Smooth muscle cell (in vitro differentiated cells): ENCODE results near the gene ALAS2. TPM values are rescaled to one million over a fixed set of nuclear protein-coding genes. Genes with fewer than 3 reads are reported as not detected.
"Not testable (repeated sequence)": the region's sequence is repeated elsewhere in the genome, so short reads cannot be mapped to it uniquely, and the experiment has no call there.

Source experiments
- DNase-seq: peaks from one replicate; lab custom pipeline; 2025; ENCODE audit not compliant: unreplicated experiment; lab: John Stamatoyannopoulos, UW
- H2AFZ ChIP-seq: fragments of 200-600 bp; sonication (generic); 2 replicates; pipeline ENCODE4 v1.6.0; 2016; ENCODE audit warnings: antibody characterized with exemption, low read depth, mild to moderate bottlenecking
- H3F3A ChIP-seq: fragments of 200-600 bp; sonication (generic); 2 replicates; pipeline ENCODE4 v1.6.0; 2017; ENCODE audit warnings: antibody characterized with exemption, low read depth
- H3K27ac ChIP-seq: fragments of 200-600 bp; sonication (generic); 2 replicates; pipeline ENCODE4 v1.5.1; 2016; ENCODE audit warnings: low read depth, mild to moderate bottlenecking
- H3K27me3 ChIP-seq: fragments of 200-600 bp; sonication (generic); 2 replicates; pipeline ENCODE4 v1.6.1; 2016; ENCODE audit warnings: low read depth, mild to moderate bottlenecking
- H3K36me3 ChIP-seq: fragments of 200-600 bp; sonication (generic); 2 replicates; pipeline ENCODE4 v1.5.1; 2016; ENCODE audit warnings: low read depth
- H3K4me1 ChIP-seq: fragments of 200-600 bp; sonication (generic); 2 replicates; pipeline ENCODE4 v1.5.1; 2016; ENCODE audit warnings: low read depth
- H3K4me2 ChIP-seq: fragments of 200-600 bp; sonication (generic); 2 replicates; pipeline ENCODE4 v1.6.0; 2016; ENCODE audit warnings: mild to moderate bottlenecking
- H3K4me3 ChIP-seq: fragments of 200-600 bp; sonication (generic); 2 replicates; pipeline ENCODE4 v1.5.1; 2016; ENCODE audit warnings: mild to moderate bottlenecking
- H3K79me2 ChIP-seq: fragments of 200-600 bp; sonication (generic); 2 replicates; pipeline ENCODE4 v1.6.0; 2016; ENCODE audit warnings: low read depth, mild to moderate bottlenecking
- H3K9ac ChIP-seq: fragments of 200-600 bp; sonication (generic); 2 replicates; pipeline ENCODE4 v1.6.0; 2016; ENCODE audit warnings: low read depth
- H3K9me3 ChIP-seq: fragments of 200-600 bp; sonication (generic); replicated peaks from 2 replicates; pipeline ENCODE4 v1.5.1; 2016; ENCODE audit warnings: low read depth
- H4K20me1 ChIP-seq: fragments of 200-600 bp; sonication (generic); 2 replicates; pipeline ENCODE4 v1.6.0; 2016; ENCODE audit warnings: low read depth
- WGBS: methylation state at CpG from one replicate; pipeline ENCODE4 v1.1.7; 2016; ENCODE audit warnings: low lambda C conversion rate; 5-methylcytosine and 5-hydroxymethylcytosine counted together
- polyA plus RNA-seq: library from polyadenylated mRNA; unstranded; fragments of >200 nt; fragmentation: Nextera tagmentation; extraction: Ambion mirVana; gene quantifications from 2 replicates; pipeline ENCODE4 v1.2.1, GENCODE V29; 2016
- total RNA-seq: library from RNA; depleted of rRNA; stranded (reverse); fragments of >200 nt; gene quantifications from 2 replicates; pipeline ENCODE4 v1.2.3, GENCODE V29; 2014
- TF ChIP-seq, protein P1 (sequence below): fragments of 200-600 bp; sonication (generic); IDR thresholded peaks from 2 replicates; pipeline ENCODE4 v1.5.1; 2017; ENCODE audit warnings: borderline replicate concordance, mild to moderate bottlenecking, antibody characterized with exemption; ENCODE audit not compliant: insufficient read depth, poor library complexity, severe bottlenecking

The ALAS2 gene
- total and polyA plus RNA-seq, 2 experiments from 2014 or later, result not detected

DNA sequence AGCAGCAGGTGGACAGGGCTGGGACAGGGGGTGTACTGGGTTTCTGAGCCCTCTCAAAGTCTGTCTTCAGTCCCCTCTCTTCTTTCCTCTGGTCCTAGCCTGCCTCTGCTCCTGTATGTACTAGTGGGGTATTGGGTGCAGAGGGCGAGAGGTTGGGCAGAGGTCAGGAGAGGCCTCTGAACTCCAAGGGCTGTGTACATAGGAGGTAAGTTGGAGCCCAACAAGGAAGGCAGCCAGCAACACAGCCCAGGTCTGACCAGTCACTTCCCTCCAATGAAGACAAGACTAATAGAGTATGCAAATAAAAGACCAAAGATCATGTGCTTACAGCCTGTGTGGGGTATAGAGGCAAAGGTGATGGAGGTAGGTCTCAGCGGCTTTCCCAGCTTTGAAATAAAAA lies 36.7 kb downstream of the ALAS2 start, which contains the start of gene PFKFB1:
PFKFB1 (minus strand) TSS at position 90 of the 400 bp plus-strand sequence. CDS start 181 bp downstream, outside the sequence.
- H3K4me1 ChIP-seq, result no peaks in the 10 kb centered on the region
- H3K27me3 ChIP-seq, result no peaks in the 10 kb centered on the region
- no peaks in the 10 kb centered on the region for H3K9me3 ChIP-seq
- no peak within 1 kb of the TSS for H3K27ac ChIP-seq
- H4K20me1 ChIP-seq, result no peaks in the 10 kb centered on the region
- no peaks in the 10 kb centered on the region for H3F3A ChIP-seq
- no peak within 1 kb of the TSS for H3K9ac ChIP-seq
- TF ChIP-seq, protein P1, sequence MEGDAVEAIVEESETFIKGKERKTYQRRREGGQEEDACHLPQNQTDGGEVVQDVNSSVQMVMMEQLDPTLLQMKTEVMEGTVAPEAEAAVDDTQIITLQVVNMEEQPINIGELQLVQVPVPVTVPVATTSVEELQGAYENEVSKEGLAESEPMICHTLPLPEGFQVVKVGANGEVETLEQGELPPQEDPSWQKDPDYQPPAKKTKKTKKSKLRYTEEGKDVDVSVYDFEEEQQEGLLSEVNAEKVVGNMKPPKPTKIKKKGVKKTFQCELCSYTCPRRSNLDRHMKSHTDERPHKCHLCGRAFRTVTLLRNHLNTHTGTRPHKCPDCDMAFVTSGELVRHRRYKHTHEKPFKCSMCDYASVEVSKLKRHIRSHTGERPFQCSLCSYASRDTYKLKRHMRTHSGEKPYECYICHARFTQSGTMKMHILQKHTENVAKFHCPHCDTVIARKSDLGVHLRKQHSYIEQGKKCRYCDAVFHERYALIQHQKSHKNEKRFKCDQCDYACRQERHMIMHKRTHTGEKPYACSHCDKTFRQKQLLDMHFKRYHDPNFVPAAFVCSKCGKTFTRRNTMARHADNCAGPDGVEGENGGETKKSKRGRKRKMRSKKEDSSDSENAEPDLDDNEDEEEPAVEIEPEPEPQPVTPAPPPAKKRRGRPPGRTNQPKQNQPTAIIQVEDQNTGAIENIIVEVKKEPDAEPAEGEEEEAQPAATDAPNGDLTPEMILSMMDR, result no peak
- no peaks in the 10 kb centered on the region for H3K79me2 ChIP-seq
- DNase-seq, result no peak
- no peak within 1 kb of the TSS for H3K4me2 ChIP-seq
- H3K4me3 ChIP-seq, result no peak within 1 kb of the TSS
- WGBS, result 71% methylated on average over 2 of the region's 2 CpGs
- H3K36me3 ChIP-seq, result no peaks in the 10 kb centered on the region
- no peak within 1 kb of the TSS for H2AFZ ChIP-seq

DNA sequence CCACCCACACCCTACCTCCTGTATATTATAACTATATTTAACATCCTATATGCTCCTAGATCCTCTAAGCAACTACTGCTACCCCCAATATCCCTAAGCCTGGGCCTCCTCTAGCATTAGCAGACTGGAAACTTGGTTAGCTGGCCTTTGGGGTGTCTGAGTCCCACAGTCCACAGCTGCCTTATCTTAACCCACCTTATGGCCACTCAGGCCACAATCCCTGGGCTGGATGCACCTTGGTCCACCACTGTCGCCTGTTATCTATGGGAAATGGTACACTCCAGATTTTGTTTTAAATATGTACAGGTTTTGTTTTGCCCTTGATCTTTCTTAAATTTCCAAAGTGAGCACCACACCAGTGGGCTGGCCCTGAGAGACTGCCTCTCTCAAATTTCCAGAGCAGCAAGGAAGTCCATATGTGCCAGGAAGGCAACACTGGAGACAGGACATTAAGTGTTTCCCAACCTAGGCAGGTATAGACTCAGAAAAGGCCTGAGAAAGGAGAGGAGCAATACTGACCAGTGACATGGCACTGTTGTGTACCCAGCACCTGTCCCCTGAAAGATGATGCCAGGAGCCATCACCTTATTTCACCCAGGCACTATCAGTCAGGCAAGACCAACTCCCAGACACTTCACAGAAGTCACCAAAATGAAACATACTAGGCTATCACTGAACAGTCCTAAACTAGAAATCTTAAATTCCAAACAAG lies 37.7 kb downstream of the ALAS2 start:
- TF ChIP-seq, protein P1, result no peak
- no peaks in the 10 kb centered on the region for H4K20me1 ChIP-seq
- no peaks in the 10 kb centered on the region for H3K27me3 ChIP-seq
- no peak overlapping the region for H3K4me2 ChIP-seq
- DNase-seq, result no peak
- no peak overlapping the region for H3K27ac ChIP-seq
- H3K79me2 ChIP-seq, result no peaks in the 10 kb centered on the region
- H2AFZ ChIP-seq, result no peak overlapping the region
- H3K4me1 ChIP-seq, result no peaks in the 10 kb centered on the region
- peaks cover 2% of the 10 kb centered on the region for H3K9me3 ChIP-seq
- no peaks in the 10 kb centered on the region for H3F3A ChIP-seq
- H3K36me3 ChIP-seq, result no peaks in the 10 kb centered on the region
- H3K4me3 ChIP-seq, result no peak overlapping the region
- WGBS, result 85% methylated on average over 1 of the region's 1 CpG
- no peak overlapping the region for H3K9ac ChIP-seq

DNA sequence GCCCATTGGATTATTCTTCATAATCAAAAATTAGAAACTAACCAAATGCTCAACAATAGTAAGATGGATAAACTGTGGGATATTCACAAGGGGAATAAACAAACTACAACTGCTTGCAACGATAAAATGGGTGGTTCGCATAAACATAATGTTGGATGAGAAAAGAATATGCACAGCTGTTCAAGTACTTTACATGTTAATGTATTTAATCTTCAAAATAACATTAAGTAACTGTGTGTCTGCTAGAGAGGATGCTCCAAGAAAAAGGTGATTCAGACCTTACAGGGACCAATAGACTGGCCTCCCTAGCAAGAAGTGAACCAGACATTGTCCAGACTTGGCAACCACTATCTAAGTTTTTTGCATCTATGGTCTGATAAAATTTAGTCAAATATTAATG lies 39.1 kb downstream of the ALAS2 start:
- peaks cover 4% of the 10 kb centered on the region for H3K9me3 ChIP-seq
- DNase-seq, result no peak
- H3K4me3 ChIP-seq, result no peak overlapping the region
- H4K20me1 ChIP-seq, result no peaks in the 10 kb centered on the region
- no peak overlapping the region for H3K9ac ChIP-seq
- no peaks in the 10 kb centered on the region for H3K36me3 ChIP-seq
- TF ChIP-seq, protein P1, result no peak
- no peak overlapping the region for H3K27ac ChIP-seq
- no peaks in the 10 kb centered on the region for H3K27me3 ChIP-seq
- H3K4me2 ChIP-seq, result no peak overlapping the region
- no peaks in the 10 kb centered on the region for H3K4me1 ChIP-seq
- WGBS, result 95% methylated on average over 2 of the region's 2 CpGs
- no peaks in the 10 kb centered on the region for H3K79me2 ChIP-seq
- H3F3A ChIP-seq, result no peaks in the 10 kb centered on the region
- no peak overlapping the region for H2AFZ ChIP-seq

DNA sequence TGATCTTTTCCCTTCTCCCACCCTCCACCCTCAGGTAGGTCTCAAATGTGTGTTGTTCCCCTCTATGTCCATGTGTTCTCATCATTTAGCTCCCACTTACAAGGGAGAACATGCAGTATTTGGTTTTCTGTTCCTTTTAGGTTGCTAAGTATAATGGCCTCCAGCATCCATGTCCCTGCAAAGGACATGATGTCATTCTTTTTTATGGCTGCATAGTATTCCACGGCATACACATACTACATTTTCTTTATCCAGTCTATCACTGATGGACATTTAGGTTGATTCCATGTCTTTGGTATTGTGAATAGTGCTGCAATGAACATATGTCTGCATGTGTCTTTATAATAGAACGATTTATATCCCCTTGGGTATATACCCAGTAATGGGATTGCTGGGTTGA lies 47.5 kb downstream of the ALAS2 start:
- H3K27ac ChIP-seq, result not testable (repeated sequence)
- 87% methylated on average over 2 of the region's 2 CpGs for WGBS

More for the DNA sequence above, 47.5 kb downstream of the ALAS2 start:
- not testable (repeated sequence) for H2AFZ ChIP-seq, H3K9ac ChIP-seq, H3K27me3 ChIP-seq, H3K9me3 ChIP-seq, H3K79me2 ChIP-seq, H3K4me2 ChIP-seq, H3K36me3 ChIP-seq, H3K4me1 ChIP-seq, DNase-seq, H4K20me1 ChIP-seq, H3K4me3 ChIP-seq, H3F3A ChIP-seq
